ENCODE data around the gene CLDN18. TPM values are rescaled to one million over a fixed set of nuclear protein-coding genes. Genes with fewer than 3 reads are reported as not detected.

CLDN18 gene
- total RNA-seq, 1 experiment from 2014 or later = 0.13 TPM

DNA sequence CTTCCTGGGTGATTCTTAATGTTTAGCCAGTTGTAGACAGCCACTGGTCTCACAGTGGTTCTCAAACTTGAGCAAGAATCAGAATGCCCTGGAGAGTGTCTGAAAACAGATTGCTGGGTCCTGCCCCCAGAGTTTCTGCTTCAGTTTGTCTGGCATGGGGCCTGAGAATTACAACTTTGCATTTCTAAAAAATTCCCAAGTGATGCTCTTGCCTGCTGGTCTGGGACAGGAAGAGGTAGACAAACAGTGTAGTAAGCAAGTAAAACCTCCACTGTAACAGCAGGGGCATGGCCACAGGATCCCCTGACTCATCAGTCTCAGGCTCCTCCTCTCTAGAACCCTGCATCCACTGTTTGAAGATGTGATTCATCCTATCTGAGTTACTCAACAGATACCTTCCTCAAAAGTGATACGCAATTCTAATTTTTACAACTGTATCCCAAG, 69.0 kb downstream of the CLDN18 start (continued):
- TF ChIP-seq KAT7 (CRISPR knock-in tag; IDR thresholded peaks at IDR 0.05; ENCODE audit: borderline replicate concordance) = no peak
- TF ChIP-seq, protein P1, sequence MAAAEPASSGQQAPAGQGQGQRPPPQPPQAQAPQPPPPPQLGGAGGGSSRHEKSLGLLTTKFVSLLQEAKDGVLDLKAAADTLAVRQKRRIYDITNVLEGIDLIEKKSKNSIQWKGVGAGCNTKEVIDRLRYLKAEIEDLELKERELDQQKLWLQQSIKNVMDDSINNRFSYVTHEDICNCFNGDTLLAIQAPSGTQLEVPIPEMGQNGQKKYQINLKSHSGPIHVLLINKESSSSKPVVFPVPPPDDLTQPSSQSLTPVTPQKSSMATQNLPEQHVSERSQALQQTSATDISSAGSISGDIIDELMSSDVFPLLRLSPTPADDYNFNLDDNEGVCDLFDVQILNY (CRISPR knock-in tag; IDR thresholded peaks at IDR 0.05) = no peak

DNA sequence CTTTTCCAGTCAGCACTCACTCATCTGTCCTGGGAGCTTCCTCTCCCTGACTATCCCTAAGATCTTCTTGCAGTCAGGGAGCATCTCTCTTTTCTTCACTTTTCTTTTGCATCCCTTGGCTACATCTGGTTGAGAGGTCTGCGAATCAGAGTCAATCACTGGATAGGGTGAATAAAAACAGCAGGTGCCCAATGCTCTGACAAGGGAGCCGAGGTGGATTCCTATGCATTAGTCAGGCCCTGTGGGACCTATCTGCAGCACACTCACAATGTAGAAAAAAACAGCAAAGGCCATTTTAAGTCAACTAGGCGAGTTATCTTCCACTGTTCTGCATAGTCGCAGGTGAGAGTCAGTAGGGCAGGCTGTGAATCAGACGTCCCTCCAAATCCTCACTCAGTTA, 69.9 kb downstream of the CLDN18 start:
- H3K9me3 Mint-ChIP-seq = peaks cover 8% of the 10 kb centered on the region
- CTCF ChIA-PET = interaction anchor here (2.5 to 2.8 kb wide), 2 partner anchors 22 to 39 kb away, joined by 6 to 13 read pairs; no protein-coding TSS in a partner anchor
- H3K4me3 Mint-ChIP-seq = no peak overlapping the region
- ATAC-seq (no peak), DNase-seq (ENCODE audit: low spot score) (no peak)
- no peak overlapping the region for H3K27ac Mint-ChIP-seq
- TF ChIP-seq ZNF416 (CRISPR knock-in tag; IDR thresholded peaks at IDR 0.05) (no peak), SMAD4 (CRISPR knock-in tag; IDR thresholded peaks at IDR 0.05) (no peak), NFATC4 (CRISPR knock-in tag; IDR thresholded peaks at IDR 0.05) (no peak), CREB1 (CRISPR knock-in tag; IDR thresholded peaks at IDR 0.05) (no peak), RELA (CRISPR knock-in tag; IDR thresholded peaks at IDR 0.05; ENCODE audit: borderline replicate concordance) (no peak)
- TF ChIP-seq, protein P2, sequence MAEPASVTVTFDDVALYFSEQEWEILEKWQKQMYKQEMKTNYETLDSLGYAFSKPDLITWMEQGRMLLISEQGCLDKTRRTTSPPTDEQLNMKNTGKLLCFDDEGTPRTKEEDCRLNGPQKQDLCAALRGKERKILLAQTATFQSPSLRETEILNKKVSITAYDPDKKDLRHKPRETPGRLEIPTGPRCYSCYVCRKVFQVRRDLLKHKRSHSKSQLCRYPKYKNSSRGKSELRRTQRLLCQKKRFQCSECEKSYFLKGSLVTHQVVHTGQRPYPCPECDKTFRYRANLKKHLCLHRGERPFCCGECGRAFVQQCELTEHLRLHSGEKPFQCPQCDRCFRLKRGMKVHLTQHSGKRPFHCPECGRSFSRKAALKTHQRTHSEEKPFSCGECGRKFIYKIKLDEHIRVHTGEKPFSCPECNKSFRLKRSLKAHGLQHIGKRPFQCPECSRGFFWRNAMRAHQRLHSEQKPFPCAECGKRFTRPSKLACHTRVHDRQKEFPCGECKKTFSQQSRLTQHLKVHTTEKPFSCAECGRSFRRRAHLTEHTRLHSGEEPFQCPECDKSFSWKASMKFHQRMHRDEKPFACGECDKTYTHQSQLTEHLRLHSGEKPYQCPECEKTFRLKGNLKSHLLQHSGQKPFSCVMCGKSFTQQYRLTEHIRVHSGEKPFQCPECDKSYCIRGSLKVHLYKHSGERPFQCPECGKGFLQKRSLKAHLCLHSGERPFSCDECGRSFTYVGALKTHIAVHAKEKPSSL (CRISPR knock-in tag; conservative IDR thresholded peaks at IDR 0.05) = no peak
- TF ChIP-seq, protein P3, sequence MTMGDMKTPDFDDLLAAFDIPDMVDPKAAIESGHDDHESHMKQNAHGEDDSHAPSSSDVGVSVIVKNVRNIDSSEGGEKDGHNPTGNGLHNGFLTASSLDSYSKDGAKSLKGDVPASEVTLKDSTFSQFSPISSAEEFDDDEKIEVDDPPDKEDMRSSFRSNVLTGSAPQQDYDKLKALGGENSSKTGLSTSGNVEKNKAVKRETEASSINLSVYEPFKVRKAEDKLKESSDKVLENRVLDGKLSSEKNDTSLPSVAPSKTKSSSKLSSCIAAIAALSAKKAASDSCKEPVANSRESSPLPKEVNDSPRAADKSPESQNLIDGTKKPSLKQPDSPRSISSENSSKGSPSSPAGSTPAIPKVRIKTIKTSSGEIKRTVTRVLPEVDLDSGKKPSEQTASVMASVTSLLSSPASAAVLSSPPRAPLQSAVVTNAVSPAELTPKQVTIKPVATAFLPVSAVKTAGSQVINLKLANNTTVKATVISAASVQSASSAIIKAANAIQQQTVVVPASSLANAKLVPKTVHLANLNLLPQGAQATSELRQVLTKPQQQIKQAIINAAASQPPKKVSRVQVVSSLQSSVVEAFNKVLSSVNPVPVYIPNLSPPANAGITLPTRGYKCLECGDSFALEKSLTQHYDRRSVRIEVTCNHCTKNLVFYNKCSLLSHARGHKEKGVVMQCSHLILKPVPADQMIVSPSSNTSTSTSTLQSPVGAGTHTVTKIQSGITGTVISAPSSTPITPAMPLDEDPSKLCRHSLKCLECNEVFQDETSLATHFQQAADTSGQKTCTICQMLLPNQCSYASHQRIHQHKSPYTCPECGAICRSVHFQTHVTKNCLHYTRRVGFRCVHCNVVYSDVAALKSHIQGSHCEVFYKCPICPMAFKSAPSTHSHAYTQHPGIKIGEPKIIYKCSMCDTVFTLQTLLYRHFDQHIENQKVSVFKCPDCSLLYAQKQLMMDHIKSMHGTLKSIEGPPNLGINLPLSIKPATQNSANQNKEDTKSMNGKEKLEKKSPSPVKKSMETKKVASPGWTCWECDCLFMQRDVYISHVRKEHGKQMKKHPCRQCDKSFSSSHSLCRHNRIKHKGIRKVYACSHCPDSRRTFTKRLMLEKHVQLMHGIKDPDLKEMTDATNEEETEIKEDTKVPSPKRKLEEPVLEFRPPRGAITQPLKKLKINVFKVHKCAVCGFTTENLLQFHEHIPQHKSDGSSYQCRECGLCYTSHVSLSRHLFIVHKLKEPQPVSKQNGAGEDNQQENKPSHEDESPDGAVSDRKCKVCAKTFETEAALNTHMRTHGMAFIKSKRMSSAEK (CRISPR knock-in tag; IDR thresholded peaks at IDR 0.05; ENCODE audit: borderline replicate concordance) = no peak
- peaks cover 36% of the 10 kb centered on the region for H3K36me3 Mint-ChIP-seq
- H3K4me1 Mint-ChIP-seq = 0 out of 2 replicates have a peak, but pooled peaks cover 5% of the 10 kb centered on the region
- POLR2A ChIA-PET = no interaction called here
- no peaks in the 10 kb centered on the region for H3K27me3 Mint-ChIP-seq (ENCODE audit: low read depth)

DNA sequence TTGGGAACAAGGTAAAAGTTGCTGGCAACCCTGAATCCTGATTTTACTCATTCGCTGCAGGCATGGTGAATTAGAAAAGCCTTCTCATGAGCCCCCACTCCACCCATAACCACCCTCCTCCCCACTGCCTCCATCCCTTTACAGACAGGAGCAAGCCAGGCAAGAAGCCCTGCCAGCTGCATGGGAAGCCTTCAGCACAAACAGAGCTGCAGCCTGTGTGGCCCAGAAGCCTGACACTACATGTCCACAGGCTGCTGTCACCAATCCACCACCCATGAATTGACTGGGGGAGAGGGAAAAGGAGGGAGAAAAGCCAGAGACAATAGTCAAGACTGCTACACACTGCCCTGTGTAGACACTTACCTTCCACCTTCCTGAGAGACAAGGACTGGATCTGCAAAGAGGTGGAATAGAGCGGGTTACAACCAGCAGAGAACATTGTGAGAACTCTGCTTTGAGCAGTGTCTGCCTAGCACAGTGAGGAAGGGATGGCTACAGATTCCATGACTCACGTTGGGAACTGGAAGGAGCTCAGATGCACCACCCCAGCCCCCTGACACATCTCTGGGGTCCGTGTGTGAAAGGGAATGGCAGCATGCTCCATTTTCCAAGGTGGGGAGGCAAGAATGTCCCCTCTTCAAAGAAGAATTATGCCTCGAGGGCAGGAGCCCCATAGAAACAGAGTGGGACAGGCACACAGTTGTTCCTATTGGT, 71.6 kb downstream of the CLDN18 start:
- ATAC-seq (no peak), DNase-seq (ENCODE audit: low spot score) (no peak)
- ChIA-PET CTCF (interaction anchor here (1.2 to 2.8 kb wide), 3 partner anchors 8 to 37 kb away, joined by 4 to 13 read pairs (median 6); no protein-coding TSS in a partner anchor), POLR2A (no interaction called here)
- Mint-ChIP-seq H3K27ac (no peak overlapping the region), H3K27me3 (ENCODE audit: low read depth) (no peaks in the 10 kb centered on the region), H3K36me3 (peaks cover 27% of the 10 kb centered on the region), H3K4me1 (0 out of 2 replicates have a peak, but pooled peaks cover 5% of the 10 kb centered on the region), H3K9me3 (peaks cover under 1% of the 10 kb centered on the region), H3K4me3 (no peak overlapping the region)
- TF ChIP-seq ESRRA (CRISPR knock-in tag; IDR thresholded peaks at IDR 0.05; ENCODE audit: borderline replicate concordance) = no peak
- TF ChIP-seq, protein P4, sequence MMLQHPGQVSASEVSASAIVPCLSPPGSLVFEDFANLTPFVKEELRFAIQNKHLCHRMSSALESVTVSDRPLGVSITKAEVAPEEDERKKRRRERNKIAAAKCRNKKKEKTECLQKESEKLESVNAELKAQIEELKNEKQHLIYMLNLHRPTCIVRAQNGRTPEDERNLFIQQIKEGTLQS (CRISPR knock-in tag; conservative IDR thresholded peaks at IDR 0.05) = no peak
- TF ChIP-seq, protein P5, sequence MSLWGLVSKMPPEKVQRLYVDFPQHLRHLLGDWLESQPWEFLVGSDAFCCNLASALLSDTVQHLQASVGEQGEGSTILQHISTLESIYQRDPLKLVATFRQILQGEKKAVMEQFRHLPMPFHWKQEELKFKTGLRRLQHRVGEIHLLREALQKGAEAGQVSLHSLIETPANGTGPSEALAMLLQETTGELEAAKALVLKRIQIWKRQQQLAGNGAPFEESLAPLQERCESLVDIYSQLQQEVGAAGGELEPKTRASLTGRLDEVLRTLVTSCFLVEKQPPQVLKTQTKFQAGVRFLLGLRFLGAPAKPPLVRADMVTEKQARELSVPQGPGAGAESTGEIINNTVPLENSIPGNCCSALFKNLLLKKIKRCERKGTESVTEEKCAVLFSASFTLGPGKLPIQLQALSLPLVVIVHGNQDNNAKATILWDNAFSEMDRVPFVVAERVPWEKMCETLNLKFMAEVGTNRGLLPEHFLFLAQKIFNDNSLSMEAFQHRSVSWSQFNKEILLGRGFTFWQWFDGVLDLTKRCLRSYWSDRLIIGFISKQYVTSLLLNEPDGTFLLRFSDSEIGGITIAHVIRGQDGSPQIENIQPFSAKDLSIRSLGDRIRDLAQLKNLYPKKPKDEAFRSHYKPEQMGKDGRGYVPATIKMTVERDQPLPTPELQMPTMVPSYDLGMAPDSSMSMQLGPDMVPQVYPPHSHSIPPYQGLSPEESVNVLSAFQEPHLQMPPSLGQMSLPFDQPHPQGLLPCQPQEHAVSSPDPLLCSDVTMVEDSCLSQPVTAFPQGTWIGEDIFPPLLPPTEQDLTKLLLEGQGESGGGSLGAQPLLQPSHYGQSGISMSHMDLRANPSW (CRISPR knock-in tag; conservative IDR thresholded peaks at IDR 0.05; ENCODE audit: low read depth) = no peak
- TF ChIP-seq, protein P6, sequence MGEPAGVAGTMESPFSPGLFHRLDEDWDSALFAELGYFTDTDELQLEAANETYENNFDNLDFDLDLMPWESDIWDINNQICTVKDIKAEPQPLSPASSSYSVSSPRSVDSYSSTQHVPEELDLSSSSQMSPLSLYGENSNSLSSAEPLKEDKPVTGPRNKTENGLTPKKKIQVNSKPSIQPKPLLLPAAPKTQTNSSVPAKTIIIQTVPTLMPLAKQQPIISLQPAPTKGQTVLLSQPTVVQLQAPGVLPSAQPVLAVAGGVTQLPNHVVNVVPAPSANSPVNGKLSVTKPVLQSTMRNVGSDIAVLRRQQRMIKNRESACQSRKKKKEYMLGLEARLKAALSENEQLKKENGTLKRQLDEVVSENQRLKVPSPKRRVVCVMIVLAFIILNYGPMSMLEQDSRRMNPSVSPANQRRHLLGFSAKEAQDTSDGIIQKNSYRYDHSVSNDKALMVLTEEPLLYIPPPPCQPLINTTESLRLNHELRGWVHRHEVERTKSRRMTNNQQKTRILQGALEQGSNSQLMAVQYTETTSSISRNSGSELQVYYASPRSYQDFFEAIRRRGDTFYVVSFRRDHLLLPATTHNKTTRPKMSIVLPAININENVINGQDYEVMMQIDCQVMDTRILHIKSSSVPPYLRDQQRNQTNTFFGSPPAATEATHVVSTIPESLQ (CRISPR knock-in tag; IDR thresholded peaks at IDR 0.05) = no peak
- TF ChIP-seq NR1H2 (CRISPR knock-in tag; IDR thresholded peaks at IDR 0.05) = no peak
- TF ChIP-seq, protein P7, sequence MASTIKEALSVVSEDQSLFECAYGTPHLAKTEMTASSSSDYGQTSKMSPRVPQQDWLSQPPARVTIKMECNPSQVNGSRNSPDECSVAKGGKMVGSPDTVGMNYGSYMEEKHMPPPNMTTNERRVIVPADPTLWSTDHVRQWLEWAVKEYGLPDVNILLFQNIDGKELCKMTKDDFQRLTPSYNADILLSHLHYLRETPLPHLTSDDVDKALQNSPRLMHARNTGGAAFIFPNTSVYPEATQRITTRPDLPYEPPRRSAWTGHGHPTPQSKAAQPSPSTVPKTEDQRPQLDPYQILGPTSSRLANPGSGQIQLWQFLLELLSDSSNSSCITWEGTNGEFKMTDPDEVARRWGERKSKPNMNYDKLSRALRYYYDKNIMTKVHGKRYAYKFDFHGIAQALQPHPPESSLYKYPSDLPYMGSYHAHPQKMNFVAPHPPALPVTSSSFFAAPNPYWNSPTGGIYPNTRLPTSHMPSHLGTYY (CRISPR knock-in tag; IDR thresholded peaks at IDR 0.05) = no peak
